A204.1 (cell line): ENCODE results near the gene RNF180.
"Not testable (repeated sequence)": the region's sequence is repeated elsewhere in the genome, so short reads cannot be mapped to it uniquely, and the experiment has no call there.

Source experiments
- FAIRE-seq: peaks from 2 replicates; lab custom pipeline; 2012; peaks lifted over from hg19 to GRCh38; lab: Jason Lieb, UNC

RNF180 gene

DNA sequence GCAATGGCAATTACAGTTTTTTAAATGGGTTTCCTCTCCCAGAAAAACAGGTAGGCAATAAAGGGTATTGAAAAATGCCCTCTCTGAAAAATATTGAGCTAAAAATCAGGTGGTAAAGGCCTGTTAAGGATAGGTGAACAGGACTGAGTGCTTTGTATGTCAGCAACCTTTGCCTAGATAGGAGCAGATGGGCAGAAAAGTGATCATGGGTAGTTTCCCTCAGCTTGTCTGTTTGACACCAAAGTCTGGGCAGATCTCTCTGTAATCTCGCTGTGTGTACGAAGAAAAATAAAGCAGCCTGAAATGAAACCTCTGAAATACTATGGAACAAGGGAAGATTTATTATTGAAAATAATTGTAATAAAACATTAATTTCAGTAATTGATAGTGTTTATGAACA is 15.8 kb downstream of the RNF180 start:
- FAIRE-seq: no peak

DNA sequence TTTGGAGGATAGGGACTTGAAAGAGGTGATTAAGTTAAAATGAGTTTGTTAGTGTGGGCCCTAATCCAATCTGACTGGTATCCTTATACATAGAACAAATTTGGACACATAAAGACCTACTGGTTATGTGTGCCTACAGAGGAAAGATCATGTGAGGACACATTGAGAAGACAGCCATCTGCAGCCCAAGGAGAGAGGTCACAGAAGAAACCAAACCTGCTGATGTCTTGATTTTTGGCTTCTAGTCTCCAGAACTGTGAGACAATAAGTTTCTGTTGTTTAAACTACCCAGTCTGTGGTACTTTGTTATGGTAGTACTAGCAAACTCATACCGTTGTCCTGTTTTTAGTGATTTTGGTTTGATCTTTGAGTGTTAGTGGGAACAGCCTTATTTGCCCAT is 18.3 kb downstream of the RNF180 start:
- no peak for FAIRE-seq

DNA sequence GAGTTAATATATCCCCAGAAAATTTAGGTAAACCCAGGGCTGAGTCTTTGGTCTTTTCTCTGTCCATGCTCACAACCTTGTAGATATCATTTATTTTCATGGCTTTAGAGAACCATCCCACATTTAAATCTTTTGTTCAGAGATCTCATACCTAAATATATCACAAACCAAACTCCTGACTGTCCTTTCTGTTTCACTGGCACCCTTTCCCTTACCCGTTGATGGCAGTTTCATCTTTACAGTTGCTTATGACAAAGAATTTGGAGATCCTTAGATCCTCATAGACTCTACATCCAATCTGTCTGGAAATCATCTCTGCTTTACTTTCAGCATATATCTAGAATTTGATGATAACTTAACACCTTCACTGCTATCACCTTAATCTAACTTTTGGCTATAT is 19.2 kb downstream of the RNF180 start:
- FAIRE-seq: no peak

DNA sequence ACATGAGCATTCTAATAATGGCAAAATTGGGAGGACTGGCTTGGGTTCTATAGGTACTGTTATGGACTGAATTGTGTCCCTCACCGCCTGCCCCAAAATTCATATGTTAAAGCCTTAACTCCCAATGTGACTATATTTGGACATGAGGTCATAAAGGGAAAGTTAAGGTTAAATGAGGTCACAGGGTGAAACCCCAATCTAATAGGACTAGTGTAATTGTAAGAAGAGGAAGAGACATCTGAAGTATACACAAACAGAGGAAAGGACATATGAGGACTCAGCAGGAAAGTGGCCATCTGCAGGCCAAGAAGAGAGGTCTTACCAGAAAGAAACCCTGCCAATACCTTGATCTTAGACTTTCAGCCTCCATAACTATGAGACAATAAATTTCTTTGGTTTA is 23.1 kb downstream of the RNF180 start:
- no peak for FAIRE-seq

DNA sequence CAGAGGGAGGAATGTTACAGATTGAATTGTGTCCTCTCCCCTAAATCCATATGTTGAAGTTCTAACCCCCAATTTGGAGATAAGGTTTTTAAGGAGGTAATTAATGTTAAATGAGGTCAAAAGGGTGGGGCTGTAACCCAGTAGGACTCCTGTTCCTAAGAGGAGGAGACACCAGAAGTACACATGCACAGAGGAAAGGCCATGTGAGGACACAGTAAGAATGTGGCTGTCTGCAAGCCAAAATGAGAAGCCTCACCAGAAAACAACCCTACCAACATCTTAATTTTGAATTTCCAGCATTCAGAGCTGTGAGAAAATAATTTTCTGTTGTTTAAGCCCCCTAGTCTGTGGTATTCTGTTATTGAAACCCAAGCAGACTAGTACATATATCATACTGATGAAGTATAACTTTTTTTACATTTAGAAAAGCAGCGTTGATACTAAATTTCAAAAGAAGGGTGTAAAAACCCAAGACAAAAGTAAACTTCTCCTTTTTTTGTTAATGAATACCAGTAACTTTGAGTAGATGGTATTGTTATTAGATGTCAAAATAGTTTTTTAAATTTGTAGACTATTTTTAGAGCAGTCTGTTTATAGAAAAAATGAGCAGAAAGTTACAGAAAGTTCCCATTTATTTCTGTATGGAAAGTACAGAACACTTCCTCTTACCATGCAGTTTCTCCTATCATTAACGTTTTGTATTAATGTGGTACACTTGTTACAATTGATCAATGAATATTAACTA is 25.1 kb downstream of the RNF180 start:
- no peak for FAIRE-seq

DNA sequence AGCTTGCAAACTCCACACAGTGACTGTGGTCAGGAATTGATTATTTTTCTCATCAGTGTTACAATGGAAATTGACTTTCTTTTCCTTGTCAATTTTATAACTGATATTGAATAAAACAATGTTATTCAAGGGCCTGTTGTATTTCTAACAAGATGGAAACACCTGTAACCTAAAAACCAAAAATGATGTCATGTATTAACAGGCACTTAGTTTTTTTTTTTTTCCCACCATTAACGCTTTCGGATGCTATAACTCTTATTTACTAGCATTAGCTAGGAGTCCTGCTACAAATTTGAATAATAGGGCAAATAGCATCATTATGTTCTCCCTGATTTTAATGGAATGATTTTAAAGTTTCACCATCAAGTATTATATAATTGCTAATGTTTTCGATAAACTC is 30.3 kb downstream of the RNF180 start:
- no peak for FAIRE-seq

DNA sequence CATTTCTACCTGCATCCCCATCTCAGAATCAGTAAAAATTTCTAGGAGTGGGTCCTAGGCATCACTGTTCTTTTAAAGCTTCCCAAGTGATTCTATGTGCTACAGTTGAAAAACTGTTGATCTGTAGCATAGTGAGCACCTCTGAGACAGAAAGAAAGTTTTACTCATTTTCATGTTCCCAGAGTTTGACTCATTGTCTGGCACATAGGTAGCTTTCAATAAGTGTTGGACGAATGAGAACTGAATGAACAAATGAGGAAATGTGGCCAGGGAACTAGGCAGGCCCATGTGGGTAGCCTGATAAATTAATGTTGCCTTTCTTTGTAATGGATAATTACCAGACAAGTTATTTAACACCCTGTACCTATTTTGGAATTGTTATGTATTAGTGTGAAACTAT is 33.8 kb downstream of the RNF180 start:
- no peak for FAIRE-seq

DNA sequence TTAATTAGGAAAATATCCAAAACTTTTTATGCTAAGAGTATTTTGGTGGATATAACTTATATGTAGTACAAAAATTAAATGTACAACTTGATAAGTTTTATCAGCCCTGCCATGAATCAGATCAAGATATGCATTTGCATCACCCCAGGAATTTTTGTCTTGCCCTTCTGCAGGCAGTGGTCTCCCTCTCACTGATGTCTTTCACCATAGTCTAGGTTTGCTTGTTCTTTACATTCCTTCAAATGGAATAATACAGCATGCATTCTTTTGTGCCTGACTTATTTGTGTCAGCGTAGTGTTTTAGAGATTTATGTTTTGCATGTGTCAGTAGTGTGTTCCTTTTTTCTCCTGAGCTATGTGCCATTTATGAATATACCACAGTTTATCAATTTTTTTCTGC is 36.4 kb downstream of the RNF180 start:
- FAIRE-seq: no peak

DNA sequence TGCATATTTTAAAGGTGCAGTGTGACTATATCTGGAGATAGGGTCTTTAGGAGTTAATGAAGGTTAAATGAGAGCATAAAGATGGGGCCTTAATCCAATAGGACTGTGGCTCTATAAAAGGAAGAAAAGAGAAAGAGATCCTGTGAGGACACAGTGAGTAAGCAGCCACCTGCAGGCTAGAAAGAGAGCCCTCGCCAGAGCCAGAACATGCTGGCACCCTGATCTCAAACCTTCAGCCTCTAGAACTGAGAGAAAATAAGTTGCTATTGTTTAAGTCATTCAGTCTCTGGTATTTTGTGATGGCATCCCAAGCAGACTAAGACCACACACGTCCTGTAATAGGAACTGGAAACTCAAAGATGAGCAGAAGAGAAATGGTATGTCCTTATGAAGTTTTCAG is 41.0 kb downstream of the RNF180 start:
- FAIRE-seq: no peak

DNA sequence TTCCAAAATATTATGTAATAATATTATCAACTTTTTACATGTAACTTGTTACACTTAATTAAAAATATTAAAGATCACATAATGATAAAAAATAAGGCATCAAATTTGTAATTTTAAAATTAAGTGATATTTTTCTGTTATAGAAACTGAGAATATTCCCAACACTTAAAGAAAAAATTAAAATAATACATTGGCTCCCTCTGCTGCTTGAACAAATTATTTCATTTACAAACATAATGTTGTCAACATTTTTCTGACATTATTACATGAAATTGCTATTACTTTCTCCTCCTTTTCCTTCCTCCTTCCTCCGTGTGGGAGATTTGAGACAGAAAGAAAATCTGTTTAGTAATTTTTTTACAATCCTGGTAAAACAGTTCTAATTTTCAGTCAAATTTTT is 42.3 kb downstream of the RNF180 start:
- peak; percentile 97 for FAIRE-seq

DNA sequence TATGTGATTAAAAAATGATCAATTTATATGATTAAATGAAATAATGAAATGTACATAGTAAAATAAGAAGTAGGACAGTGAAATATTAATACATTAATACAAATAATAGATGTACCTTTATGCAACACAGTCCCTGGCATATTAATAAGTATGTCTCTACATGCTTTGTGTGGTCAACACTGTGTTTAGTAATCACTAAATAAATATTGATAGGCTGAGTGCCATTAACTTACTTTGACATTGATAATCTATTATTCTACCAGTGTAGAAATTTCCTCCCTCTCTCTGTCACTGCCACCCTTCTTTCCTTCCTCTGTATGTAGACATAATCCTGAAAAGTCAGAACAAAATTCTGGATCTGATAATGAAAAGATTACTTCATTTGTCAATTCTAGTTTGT is 43.7 kb downstream of the RNF180 start:
- no peak for FAIRE-seq

DNA sequence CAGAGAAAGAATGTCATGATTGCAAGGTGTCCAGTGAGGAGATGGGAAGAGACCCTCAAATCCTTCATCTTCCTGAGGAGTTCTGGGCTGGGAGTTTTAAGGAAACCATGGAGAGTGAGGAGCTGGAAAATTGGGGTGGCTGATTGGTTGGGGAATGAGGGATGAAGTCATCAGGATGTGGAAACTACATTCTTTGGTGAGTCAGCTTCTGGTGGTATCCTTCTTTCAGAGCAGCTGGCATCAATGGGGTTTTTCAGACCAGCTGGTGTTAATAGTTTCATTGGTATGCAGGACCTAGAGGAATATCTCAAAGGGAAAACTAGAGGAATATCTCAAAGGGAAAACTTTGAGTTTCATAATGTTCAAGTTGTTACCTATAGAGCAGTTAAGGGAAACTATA is 45.2 kb downstream of the RNF180 start:
- FAIRE-seq: no peak

DNA sequence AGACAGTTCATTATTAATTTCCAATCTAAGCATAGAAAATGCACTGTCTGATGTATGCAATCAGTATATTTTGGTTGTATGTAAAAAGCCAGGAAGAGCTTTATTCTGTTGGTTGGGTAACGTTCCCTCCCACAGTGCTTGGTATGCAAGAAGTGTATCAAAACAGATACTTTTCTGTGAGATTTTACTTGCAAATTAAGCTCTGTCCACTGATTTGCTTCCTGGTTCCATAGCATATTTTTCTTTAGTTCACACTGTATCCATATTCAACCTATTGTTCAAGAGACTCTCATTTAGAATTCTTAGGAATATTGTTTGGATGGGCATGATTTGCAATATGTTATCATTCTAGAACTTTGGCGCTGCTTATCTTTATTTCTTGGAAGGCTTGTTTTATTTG is 47.4 kb downstream of the RNF180 start:
- no peak for FAIRE-seq

DNA sequence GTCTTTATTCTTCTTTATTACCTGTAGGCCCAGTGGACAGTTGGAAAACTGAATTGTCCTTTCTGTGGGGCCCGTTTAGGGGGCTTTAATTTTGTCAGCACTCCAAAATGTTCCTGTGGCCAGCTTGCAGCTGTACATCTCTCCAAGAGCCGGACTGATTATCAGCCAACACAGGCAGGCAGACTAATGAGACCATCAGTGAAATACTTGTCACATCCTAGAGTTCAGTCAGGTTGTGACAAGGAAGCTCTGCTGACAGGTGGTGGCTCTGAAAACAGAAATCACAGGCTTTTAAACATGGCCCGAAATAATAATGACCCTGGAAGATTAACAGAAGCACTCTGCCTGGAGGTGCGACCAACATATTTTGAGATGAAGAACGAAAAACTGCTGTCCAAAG is 47.9 kb downstream of the RNF180 start:
- no peak for FAIRE-seq

DNA sequence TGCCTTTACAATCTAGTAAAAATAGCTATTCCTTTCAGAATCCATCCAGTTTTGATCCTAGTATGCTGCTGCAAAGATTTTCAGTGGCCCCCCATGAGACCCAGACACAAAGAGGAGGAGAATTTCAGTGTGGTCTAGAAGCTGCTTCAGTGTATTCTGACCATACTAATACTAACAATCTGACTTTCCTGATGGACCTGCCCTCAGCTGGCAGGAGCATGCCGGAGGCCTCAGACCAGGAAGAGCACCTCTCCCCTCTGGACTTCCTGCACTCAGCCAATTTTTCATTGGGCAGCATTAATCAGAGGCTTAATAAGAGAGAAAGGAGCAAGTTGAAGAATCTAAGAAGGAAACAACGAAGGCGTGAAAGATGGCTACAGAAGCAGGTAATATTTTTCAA is 48.5 kb downstream of the RNF180 start:
- FAIRE-seq: no peak

DNA sequence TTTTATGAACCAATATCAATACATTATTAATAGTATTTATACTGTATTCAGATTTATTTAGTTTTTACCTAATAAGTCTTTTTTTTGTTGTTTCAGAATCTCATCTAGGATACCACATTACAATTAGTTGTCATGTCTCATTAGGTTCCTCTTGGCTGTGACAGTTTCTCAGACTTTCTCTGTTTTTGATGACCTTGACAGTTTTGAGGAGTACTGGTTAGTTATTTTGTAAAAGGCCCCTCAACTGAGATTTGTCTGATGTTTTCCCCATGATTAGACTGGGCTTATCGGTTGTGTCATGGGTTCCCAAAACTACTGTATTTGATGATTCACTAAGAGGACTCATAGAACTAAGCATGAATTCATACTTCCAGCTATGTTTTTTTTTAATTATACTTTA is 56.3 kb downstream of the RNF180 start:
- FAIRE-seq: no peak

DNA sequence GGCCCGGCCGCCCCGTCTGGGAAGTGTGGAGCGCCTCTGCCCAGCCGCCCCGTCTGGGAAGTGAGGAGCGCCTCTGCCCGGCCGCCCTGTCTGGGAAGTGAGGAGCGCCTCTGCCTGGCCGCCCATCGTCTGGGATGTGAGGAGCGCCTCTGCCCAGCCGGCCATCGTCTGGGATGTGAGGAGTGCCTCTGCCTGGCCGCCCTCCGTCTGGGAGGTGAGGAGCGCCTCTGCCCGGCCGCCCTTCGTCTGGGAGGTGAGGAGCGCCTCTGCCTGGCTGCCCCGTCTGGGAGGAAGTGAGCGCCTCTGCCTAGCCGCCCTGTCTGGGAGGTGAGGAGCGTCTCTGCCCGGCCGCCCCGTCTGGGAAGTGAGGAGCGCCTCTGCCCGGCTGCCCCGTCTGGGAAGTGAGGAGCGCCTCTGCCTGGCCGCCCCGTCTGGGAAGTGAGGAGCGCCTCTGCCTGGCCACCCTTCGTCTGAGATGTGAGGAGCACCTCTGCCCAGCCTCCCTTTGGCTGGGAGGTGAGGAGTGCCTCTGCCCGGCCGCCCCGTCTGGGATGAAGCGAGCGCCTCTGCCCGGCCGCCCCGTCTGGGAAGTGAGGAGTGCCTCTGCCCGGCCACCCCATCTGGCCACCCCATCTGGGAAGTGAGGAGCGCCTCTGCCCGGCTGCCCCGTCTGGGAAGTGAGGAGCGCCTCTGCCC is 59.8 kb downstream of the RNF180 start:
- not testable (repeated sequence) for FAIRE-seq

DNA sequence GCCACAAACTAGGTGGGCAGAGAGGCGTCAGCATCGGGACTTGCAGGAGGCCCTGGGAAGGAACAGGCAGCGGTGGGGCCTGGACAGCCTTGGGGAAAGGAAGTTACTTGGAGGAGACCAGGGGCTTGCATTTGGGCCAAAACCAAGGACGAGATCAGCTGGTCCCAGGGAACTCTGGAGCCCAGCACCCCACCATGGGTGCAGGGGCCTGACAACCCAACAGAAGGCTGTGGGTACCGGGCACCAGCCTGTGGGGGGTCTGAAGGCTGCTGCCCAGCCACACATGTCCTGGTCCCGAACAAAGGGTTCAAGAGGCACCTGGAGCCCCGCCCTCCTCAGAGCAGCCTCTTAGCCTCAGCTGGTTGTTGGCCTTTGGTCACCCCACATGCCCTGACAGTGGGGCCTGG is 61.5 kb downstream of the RNF180 start:
- not testable (repeated sequence) for FAIRE-seq

DNA sequence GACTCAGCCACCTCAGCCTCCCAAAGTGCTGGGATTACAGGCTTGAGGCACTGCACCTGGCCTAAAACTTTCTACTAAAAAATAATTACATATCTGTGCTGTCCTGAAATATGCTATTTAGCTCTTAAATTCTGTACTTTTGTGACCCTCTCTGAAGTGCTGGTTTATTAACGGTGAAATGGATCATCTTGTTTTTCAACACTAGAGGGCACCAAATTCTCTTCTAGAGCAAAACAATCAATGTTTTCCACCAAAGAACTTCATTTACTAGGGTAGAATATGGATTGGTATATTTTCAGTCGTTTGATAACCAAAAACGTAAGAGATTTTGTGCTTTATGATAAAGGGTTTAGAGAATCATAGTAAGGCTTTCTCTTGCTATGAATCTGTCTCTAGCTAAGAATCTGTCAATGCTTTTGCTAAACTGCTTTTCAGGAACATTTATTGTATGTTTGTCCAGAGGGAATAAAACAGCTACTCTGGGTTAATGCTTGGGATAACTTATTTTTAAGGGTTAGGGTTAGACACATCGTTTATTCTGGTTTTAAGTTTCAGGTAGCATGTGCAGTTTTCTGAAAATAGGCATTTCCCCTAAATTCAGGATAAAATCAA is 63.6 kb downstream of the RNF180 start:
- peak; percentile 96 for FAIRE-seq

DNA sequence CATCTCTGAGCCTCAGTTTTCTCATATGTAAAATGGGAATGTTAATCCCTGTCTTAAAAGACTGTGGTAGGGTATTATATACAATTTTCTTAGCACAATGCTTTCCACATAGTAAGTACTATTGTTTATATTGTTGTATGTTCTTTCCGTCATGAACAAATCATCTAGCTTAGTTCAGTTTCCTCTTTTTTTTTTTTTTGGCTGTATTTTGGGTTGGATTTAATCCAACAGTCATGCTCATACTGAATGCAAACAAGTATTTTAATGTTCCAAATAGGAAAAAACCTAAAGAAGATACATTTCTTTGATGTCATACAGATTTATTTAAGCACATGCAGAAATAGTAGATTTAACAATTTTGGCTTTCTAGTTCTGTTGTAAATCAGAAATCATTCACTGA is 95.1 kb downstream of the RNF180 start:
- no peak for FAIRE-seq

DNA sequence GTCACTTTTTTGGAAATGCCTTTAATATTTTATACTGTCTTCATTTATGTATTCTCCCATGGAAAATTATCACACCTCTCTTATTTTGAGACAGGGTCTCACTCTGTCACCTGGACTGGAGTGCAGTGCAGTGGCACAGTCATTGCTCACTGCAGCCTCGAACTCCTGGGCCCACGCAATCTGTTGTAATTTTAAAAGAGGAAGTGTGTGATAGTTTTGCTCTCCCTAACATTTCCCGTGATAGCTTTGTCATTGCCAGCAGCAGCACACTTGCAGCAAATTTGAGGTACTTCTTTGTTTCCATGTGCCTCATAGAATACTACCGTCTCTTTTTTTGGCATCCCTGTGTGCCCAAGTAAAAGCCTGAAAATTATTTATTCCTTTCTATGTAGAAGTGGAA is 103.5 kb downstream of the RNF180 start:
- no peak for FAIRE-seq

DNA sequence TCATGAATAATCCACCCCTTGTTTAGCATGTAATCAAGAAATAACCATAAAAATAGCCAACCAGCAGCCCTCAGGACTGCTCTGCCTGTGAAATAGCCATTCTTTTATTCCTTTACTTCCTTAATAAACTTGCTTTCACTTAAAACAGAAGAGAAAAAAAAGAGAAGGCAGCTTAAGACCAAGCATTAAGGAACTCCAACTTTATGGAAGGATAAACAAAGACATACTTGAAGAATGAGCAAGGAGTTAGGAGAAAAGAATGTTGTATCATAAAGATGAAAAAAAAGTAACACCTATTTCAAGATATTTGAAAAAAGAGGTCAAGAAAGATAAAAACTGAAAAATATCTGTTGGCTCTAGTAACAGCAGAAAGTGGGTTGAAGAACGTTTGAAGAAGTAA is 107.6 kb downstream of the RNF180 start:
- no peak for FAIRE-seq

DNA sequence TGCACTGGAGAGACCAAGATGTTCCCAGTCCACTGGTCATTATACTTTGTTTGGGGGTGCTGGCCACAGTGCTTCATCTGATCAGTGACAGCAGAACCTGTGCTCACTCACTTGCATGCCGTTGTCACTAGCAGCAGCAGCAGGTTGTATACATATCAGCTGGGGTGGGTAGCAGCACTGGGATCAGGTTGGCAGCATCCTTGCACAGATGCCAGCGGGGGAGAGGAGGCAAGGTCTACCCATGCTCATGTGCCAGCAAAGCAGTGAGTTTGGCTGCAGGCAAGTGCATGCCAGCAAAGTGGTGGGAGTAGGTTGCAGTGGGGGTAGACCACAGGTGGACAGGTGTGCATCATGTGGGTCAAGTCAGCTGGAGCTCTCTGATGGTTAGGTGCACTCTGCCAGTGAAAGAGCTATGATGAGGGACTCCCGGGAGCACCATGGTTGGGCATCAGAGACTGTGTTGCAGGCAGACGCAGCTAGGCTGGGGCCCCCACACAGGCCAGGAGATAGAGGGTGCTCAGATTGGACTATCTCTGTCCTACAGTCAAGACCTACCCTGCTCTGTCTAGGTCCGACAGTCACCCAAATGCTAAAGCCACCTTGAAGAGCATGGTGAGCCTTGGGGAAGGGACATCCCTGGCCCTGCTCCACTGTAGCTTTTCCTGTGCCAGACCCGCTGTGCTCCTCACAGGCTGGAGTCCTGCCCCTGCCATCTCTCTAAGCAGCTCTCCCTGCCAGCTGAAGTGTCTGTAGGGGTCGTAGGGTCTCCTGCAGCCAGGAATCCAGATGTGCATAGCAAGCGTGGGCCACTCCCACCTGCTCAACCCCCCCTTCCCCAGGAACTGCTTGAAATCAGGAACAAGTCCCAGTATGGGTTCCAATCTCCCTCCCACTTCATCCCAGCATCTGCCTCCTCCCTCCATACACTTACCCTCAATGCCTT is 119.8 kb downstream of the RNF180 start:
- no peak for FAIRE-seq
